Measurements from ENCODE around the gene WDR45.

DNA sequence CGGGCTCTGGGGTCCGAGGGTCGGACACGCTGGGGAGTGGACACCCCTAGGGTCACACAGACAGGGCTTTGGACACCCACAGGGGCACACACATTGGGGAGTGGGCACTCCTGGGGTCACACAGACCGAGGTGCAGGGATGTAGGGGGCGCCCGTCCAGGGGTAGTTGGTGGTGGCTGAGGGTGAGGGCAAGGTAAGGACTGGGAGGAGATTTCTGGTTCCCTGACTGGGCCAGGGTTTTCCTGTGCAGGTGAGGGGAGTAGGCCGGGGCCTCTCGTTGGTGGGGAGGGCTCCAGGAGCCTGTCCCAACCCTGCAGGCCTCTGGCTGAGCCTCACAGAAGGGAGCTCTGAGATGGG, 21.9 kb upstream of the WDR45 start:
- TF ChIP-seq ZNF175 (tag by site-specific recombination; IDR thresholded peaks at IDR 0.05) (no peak), ZNF133 (tag by site-specific recombination; IDR thresholded peaks at IDR 0.05) (no peak), KLF8 (tag by site-specific recombination; IDR thresholded peaks at IDR 0.05) (no peak), ZNF121 (tag by site-specific recombination; IDR thresholded peaks at IDR 0.05) (no peak), ZNF274 (IDR thresholded peaks at IDR 0.05; ENCODE audit: low read length) (no peak), ZNF274 (tag by site-specific recombination; IDR thresholded peaks at IDR 0.05; ENCODE audit: borderline replicate concordance) (no peak), SP2 (tag by site-specific recombination; IDR thresholded peaks at IDR 0.05) (no peak), PATZ1 (tag by site-specific recombination; IDR thresholded peaks at IDR 0.05) (no peak; the same call in 1 of the 2 replicates), TCF7L2 (IDR thresholded peaks at IDR 0.05; ENCODE audit: borderline replicate concordance, low read depth, low read length) (no peak)
- TF ChIP-seq, protein P1, sequence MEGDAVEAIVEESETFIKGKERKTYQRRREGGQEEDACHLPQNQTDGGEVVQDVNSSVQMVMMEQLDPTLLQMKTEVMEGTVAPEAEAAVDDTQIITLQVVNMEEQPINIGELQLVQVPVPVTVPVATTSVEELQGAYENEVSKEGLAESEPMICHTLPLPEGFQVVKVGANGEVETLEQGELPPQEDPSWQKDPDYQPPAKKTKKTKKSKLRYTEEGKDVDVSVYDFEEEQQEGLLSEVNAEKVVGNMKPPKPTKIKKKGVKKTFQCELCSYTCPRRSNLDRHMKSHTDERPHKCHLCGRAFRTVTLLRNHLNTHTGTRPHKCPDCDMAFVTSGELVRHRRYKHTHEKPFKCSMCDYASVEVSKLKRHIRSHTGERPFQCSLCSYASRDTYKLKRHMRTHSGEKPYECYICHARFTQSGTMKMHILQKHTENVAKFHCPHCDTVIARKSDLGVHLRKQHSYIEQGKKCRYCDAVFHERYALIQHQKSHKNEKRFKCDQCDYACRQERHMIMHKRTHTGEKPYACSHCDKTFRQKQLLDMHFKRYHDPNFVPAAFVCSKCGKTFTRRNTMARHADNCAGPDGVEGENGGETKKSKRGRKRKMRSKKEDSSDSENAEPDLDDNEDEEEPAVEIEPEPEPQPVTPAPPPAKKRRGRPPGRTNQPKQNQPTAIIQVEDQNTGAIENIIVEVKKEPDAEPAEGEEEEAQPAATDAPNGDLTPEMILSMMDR (tag by site-specific recombination; IDR thresholded peaks at IDR 0.05) = peak; percentile 83
- TF ChIP-seq, protein P2, sequence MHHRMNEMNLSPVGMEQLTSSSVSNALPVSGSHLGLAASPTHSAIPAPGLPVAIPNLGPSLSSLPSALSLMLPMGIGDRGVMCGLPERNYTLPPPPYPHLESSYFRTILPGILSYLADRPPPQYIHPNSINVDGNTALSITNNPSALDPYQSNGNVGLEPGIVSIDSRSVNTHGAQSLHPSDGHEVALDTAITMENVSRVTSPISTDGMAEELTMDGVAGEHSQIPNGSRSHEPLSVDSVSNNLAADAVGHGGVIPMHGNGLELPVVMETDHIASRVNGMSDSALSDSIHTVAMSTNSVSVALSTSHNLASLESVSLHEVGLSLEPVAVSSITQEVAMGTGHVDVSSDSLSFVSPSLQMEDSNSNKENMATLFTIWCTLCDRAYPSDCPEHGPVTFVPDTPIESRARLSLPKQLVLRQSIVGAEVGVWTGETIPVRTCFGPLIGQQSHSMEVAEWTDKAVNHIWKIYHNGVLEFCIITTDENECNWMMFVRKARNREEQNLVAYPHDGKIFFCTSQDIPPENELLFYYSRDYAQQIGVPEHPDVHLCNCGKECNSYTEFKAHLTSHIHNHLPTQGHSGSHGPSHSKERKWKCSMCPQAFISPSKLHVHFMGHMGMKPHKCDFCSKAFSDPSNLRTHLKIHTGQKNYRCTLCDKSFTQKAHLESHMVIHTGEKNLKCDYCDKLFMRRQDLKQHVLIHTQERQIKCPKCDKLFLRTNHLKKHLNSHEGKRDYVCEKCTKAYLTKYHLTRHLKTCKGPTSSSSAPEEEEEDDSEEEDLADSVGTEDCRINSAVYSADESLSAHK (tag by site-specific recombination; IDR thresholded peaks at IDR 0.05) = no peak
- TF ChIP-seq, protein P3, sequence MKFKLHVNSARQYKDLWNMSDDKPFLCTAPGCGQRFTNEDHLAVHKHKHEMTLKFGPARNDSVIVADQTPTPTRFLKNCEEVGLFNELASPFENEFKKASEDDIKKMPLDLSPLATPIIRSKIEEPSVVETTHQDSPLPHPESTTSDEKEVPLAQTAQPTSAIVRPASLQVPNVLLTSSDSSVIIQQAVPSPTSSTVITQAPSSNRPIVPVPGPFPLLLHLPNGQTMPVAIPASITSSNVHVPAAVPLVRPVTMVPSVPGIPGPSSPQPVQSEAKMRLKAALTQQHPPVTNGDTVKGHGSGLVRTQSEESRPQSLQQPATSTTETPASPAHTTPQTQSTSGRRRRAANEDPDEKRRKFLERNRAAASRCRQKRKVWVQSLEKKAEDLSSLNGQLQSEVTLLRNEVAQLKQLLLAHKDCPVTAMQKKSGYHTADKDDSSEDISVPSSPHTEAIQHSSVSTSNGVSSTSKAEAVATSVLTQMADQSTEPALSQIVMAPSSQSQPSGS (tag by site-specific recombination; IDR thresholded peaks at IDR 0.05; ENCODE audit: low read depth) = no peak

All from HEK293 (cell line).